Tibial artery (tissue), 4 donors: ENCODE data around the gene ARHGAP23.
A peak's percentile ranks its signal among the peaks of the same experiment; 100 is the strongest.

Experiments
- DNase-seq, 2 donors: peaks; one replicate each; pipeline ENCODE4 v3.0.0-alpha.2; 2019
- H3K27ac ChIP-seq, 2 donors: fragments of 200-600 bp; sonication (generic) in 1 of 2; 1 replicate in 1 of 2; 2 replicates in 1 of 2; pipeline ENCODE4 v1.5.1; 2018 to 2019; ENCODE audit warnings: mild to moderate bottlenecking in 1 of 2
- H3K27me3 ChIP-seq, 2 donors: fragments of 200-600 bp; sonication (generic) in 1 of 2; one replicate each; pipeline versions ENCODE4 v1.5.1 to v1.6.0; 2016 to 2019
- H3K36me3 ChIP-seq, 3 donors: fragments of 200-600 bp; sonication (generic) in 2 of 3; one replicate each; pipeline ENCODE4 v1.5.1; 2016 to 2019; ENCODE audit warnings: mild to moderate bottlenecking in 2 of 3
- H3K4me1 ChIP-seq, 4 donors: fragments of 200-600 bp; sonication (generic) in 2 of 4; 1 replicate in 3 of 4; 2 replicates in 1 of 4; pipeline ENCODE4 v1.5.1; 2016 to 2019
- H3K4me3 ChIP-seq, 2 donors: fragments of 200-600 bp; sonication (generic) in 1 of 2; 1 replicate in 1 of 2; 2 replicates in 1 of 2; pipeline ENCODE4 v1.5.1; 2018 to 2019; ENCODE audit warnings: mild to moderate bottlenecking in 2 of 2
- H3K9me3 ChIP-seq, 3 donors: fragments of 200-600 bp; sonication (generic) in 1 of 3; one replicate each; pipeline ENCODE4 v1.5.1; 2016 to 2019
- CTCF ChIP-seq, 2 experiments: fragments of 200-600 bp in 1 of 2; fragments of 450-650 bp in 1 of 2; IDR thresholded peaks; one replicate each; pipeline ENCODE4 v1.5.1; 2017 to 2019; ENCODE audit warnings: antibody characterized with exemption in 2 of 2, mild to moderate bottlenecking in 1 of 2, moderate library complexity in 1 of 2
- intact Hi-C: fragments of 100-400 bp; cut with DNase I; formaldehyde crosslinking; loops from one replicate; pipeline ENCODE4 v1.15.0; 2023; ENCODE audit warnings: low total_unique reads

Gene ARHGAP23

GRCh38 chr17:38424297-38424972 lies 3.8 kb upstream of the ARHGAP23 start:
- no peak overlapping the region for H3K4me3 ChIP-seq
- H3K27me3 ChIP-seq, result no peaks in the 10 kb centered on the region
- no peak for TF ChIP-seq CTCF (IDR thresholded peaks at IDR 0.05)
- DNase-seq, result no peak
- intact Hi-C loops, result loop anchor here (5.0 kb wide), 1 partner anchor 68 kb away; no protein-coding TSS in a partner anchor
- peak overlapping the region; percentile 83 to 91 for H3K27ac ChIP-seq
- peaks cover 0 to 72% (median 58%) of the 10 kb centered on the region in 4 donors for H3K4me1 ChIP-seq
- H3K36me3 ChIP-seq, result no peaks in the 10 kb centered on the region
- no peaks in the 10 kb centered on the region for H3K9me3 ChIP-seq

GRCh38 chr17:38425031-38425430 lies 3.2 kb upstream of the ARHGAP23 start:
- Histone ChIP-seq H3K27ac (peak overlapping the region; percentile 83 to 91), H3K36me3 (no peaks in the 10 kb centered on the region), H3K4me3 (no peak overlapping the region), H3K4me1 (peaks cover 0 to 72% (median 57%) of the 10 kb centered on the region in 4 donors), H3K27me3 (no peaks in the 10 kb centered on the region), H3K9me3 (no peaks in the 10 kb centered on the region)
- intact Hi-C loops, result no loop called here
- no peak for TF ChIP-seq CTCF (IDR thresholded peaks at IDR 0.05)
- DNase-seq, result no peak

- intact Hi-C loops, result no loop called here
- Histone ChIP-seq H3K27ac (peak overlapping the region; percentile 83 to 91), H3K9me3 (no peaks in the 10 kb centered on the region), H3K4me1 (peaks cover 0 to 72% (median 56%) of the 10 kb centered on the region in 4 donors), H3K27me3 (no peaks in the 10 kb centered on the region), H3K4me3 (no peak overlapping the region), H3K36me3 (no peaks in the 10 kb centered on the region)
- TF ChIP-seq CTCF (IDR thresholded peaks at IDR 0.05), result no peak
- no peak for DNase-seq
Measured at GRCh38 chr17:38425744-38426143, 2.5 kb upstream of the ARHGAP23 start.

- peak overlapping the region; percentile 83 to 91 for H3K27ac ChIP-seq
- no peak overlapping the region for H3K4me3 ChIP-seq
- H3K27me3 ChIP-seq, result no peaks in the 10 kb centered on the region
- H3K4me1 ChIP-seq, result peaks cover 0 to 72% (median 53%) of the 10 kb centered on the region in 4 donors
- no peak for DNase-seq
- TF ChIP-seq CTCF (IDR thresholded peaks at IDR 0.05), result no peak
- no peaks in the 10 kb centered on the region for H3K9me3 ChIP-seq
- H3K36me3 ChIP-seq, result no peaks in the 10 kb centered on the region
- intact Hi-C loops, result no loop called here
Measured at GRCh38 chr17:38426441-38426840, 1.8 kb upstream of the ARHGAP23 start.

GRCh38 chr17:38427160-38427949 lies 909 bp upstream of the ARHGAP23 start:
- H3K4me3 ChIP-seq, result peak overlapping the region; percentile 63 to 76
- H3K4me1 ChIP-seq, result peaks cover 0 to 64% (median 48%) of the 10 kb centered on the region in 4 donors
- no peaks in the 10 kb centered on the region for H3K36me3 ChIP-seq
- peak overlapping the region; percentile 83 to 91 for H3K27ac ChIP-seq
- no peak for DNase-seq
- no peak for TF ChIP-seq CTCF (IDR thresholded peaks at IDR 0.05)
- no peaks in the 10 kb centered on the region for H3K9me3 ChIP-seq
- intact Hi-C loops, result no loop called here
- H3K27me3 ChIP-seq, result no peaks in the 10 kb centered on the region
